Endothelial cell (in vitro differentiated cells): ENCODE data around the gene CCDC92B. TPM values are rescaled to one million over a fixed set of nuclear protein-coding genes. Genes with fewer than 3 reads are reported as not detected.

Source experiments
- DNase-seq: peaks from one replicate; pipeline ENCODE4 v3.0.0; 2021; ENCODE audit warnings: low spot score
- H3K27ac Mint-ChIP-seq: one replicate; pipeline ENCODE4 v1.8.0; 2021; ENCODE audit warnings: mixed read lengths, inconsistent platforms; ENCODE audit not compliant: unreplicated experiment
- H3K27me3 Mint-ChIP-seq: one replicate; pipeline ENCODE4 v1.8.0; 2021; ENCODE audit warnings: mild to moderate bottlenecking, moderate library complexity, mixed read lengths, inconsistent platforms; ENCODE audit not compliant: unreplicated experiment
- H3K36me3 Mint-ChIP-seq: one replicate; pipeline ENCODE4 v1.8.0; 2021; ENCODE audit warnings: mild to moderate bottlenecking, low read depth, mixed read lengths, inconsistent platforms; ENCODE audit not compliant: unreplicated experiment
- H3K4me1 Mint-ChIP-seq: one replicate; pipeline ENCODE4 v1.8.0; 2021; ENCODE audit warnings: mild to moderate bottlenecking, mixed read lengths, inconsistent platforms; ENCODE audit not compliant: unreplicated experiment
- H3K4me3 Mint-ChIP-seq: one replicate; pipeline ENCODE4 v1.8.0; 2021; ENCODE audit warnings: mild to moderate bottlenecking, mixed read lengths, inconsistent platforms; ENCODE audit not compliant: unreplicated experiment
- H3K9me3 Mint-ChIP-seq: one replicate; pipeline ENCODE4 v1.8.0; 2021; ENCODE audit warnings: mixed read lengths, inconsistent platforms; ENCODE audit not compliant: unreplicated experiment
- CTCF ChIP-seq: fragments of 200-600 bp; sonication (generic); IDR thresholded peaks from one replicate; pipeline ENCODE4 v1.5.0; 2021; ENCODE audit warnings: antibody characterized with exemption; ENCODE audit not compliant: unreplicated experiment
- total RNA-seq: library from RNA; stranded (reverse); fragmentation: NEBNext Ultra II Directional; extraction: Animal tissue kit (Norgen Biotek cat#: 25700); gene quantifications from one replicate; pipeline ENCODE4 v1.2.1, GENCODE V29; 2021; ENCODE audit not compliant: unreplicated experiment

CCDC92B gene
- total RNA-seq, 1 donor from 2014 or later, result 1.9 TPM

DNA sequence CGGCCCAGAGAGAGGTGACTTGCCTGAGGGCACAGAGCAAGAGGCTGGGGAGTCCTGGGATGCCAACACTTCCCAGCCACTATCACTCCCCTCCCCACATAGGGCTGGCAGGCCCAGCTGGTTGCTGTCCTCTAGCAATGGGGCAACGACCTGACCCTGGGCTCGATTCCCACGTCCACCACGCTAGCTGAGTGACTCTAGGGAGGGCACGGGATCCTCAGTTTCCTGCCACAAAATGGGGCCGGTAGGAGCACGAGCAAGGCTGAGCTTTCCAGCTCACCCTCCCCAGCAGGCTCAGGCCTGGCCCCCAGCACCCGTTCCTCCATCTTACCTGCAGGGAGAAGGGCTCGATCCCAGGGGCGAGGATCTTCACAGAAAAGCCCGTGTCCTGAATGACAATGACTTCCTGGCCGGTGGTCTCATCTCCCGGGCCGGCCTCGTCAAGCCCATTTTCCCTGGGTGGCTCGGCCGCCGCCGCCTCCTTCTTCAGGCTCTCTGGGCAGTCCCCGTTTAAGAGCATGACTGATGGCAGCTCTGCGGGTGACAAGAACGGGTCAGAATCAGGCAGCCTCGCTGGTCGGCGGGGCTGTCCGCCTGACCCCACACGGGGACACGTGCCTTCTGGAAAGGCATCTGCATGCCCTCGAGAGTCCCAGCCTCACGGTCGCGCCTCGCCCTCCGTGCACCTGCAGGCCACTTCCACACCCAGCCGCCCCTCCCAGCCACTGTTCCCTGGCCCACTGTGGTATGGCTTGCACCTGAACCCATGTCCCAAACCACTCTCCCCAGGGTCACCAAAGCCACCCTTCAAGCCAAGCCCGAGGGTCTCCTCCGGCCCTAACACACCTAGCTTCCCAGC is 45.2 kb downstream of the CCDC92B start:
- Mint-ChIP-seq H3K36me3 (peaks cover 12% of the 10 kb centered on the region), H3K4me1 (peaks cover 3% of the 10 kb centered on the region), H3K27me3 (peaks cover 8% of the 10 kb centered on the region), H3K27ac (no peak overlapping the region), H3K4me3 (no peak overlapping the region), H3K9me3 (no peaks in the 10 kb centered on the region)
- DNase-seq, result no peak
- no peak for TF ChIP-seq CTCF

GRCh38 chr17:2703606-2704005 is 45.8 kb downstream of the CCDC92B start:
- no peak for TF ChIP-seq CTCF
- H3K4me3 Mint-ChIP-seq, result no peak overlapping the region
- H3K36me3 Mint-ChIP-seq, result peaks cover 12% of the 10 kb centered on the region
- H3K27me3 Mint-ChIP-seq, result peaks cover 7% of the 10 kb centered on the region
- peaks cover 3% of the 10 kb centered on the region for H3K4me1 Mint-ChIP-seq
- H3K9me3 Mint-ChIP-seq, result no peaks in the 10 kb centered on the region
- no peak overlapping the region for H3K27ac Mint-ChIP-seq
- DNase-seq, result no peak

- Mint-ChIP-seq H3K4me1 (peaks cover 3% of the 10 kb centered on the region), H3K27ac (no peak overlapping the region), H3K27me3 (peaks cover 4% of the 10 kb centered on the region), H3K36me3 (peaks cover 12% of the 10 kb centered on the region), H3K4me3 (no peak overlapping the region), H3K9me3 (no peaks in the 10 kb centered on the region)
- no peak for DNase-seq
- no peak for TF ChIP-seq CTCF
Measured at GRCh38 chr17:2703181-2703580, 46.3 kb downstream of the CCDC92B start.

- Mint-ChIP-seq H3K27me3 (peaks cover 4% of the 10 kb centered on the region), H3K4me1 (peaks cover 3% of the 10 kb centered on the region), H3K9me3 (no peaks in the 10 kb centered on the region), H3K36me3 (peaks cover 12% of the 10 kb centered on the region), H3K4me3 (no peak overlapping the region), H3K27ac (peak overlapping the region; percentile 48)
- no peak for TF ChIP-seq CTCF
- no peak for DNase-seq
Measured at GRCh38 chr17:2701996-2702741, 47.3 kb downstream of the CCDC92B start.
